OCI-LY7 (cell line): Measurements from ENCODE around the gene SLBP. TPM values are rescaled to one million over a fixed set of nuclear protein-coding genes. Genes with fewer than 3 reads are reported as not detected.

Experiments used
- BruUV-seq: library from RNA; stranded (reverse); fragments of 400-500 nt; replicated peaks from 2 replicates; lab custom pipeline; 2021; lab: Mats Ljungman, UMichigan
- CTCF ChIA-PET: fragments of 300-600 bp; sonication (Branson Sonifier 250); formaldehyde crosslinking; loops from one replicate; lab custom pipeline; 2022; ENCODE audit warnings: antibody characterized with exemption; ENCODE audit not compliant: unreplicated experiment; lab: Charles Lee
- POLR2A ChIA-PET: fragments of 300-600 bp; sonication (Branson Sonifier 250); formaldehyde crosslinking; loops from one replicate; lab custom pipeline; 2022; ENCODE audit warnings: antibody characterized with exemption; lab: Charles Lee
- DNase-seq: peaks from one replicate; pipeline ENCODE4 v3.0.0-alpha.2; 2015; ENCODE audit warnings: low spot score
- H2AFZ ChIP-seq: fragments of 200-600 bp; sonication (generic), shearing (Covaris generic); 2 replicates; pipeline ENCODE4 v1.6.1; 2014; ENCODE audit warnings: mild to moderate bottlenecking, antibody characterized with exemption, low read length, moderate library complexity
- H3K27ac ChIP-seq: fragments of 200-600 bp; sonication (generic); 2 replicates; pipeline ENCODE4 v1.5.1; 2014; ENCODE audit warnings: mixed run types, low read depth, mild to moderate bottlenecking, moderate library complexity, low read length, inconsistent platforms; ENCODE audit not compliant: poor library complexity, severe bottlenecking
- H3K36me3 ChIP-seq: fragments of 200-600 bp; sonication (generic); 2 replicates; pipeline ENCODE4 v1.6.1; 2014; ENCODE audit warnings: mild to moderate bottlenecking, antibody characterized with exemption, low read length, moderate library complexity, mixed read lengths; ENCODE audit not compliant: insufficient read depth
- H3K4me1 ChIP-seq: fragments of 200-600 bp; sonication (generic); 2 replicates; pipeline ENCODE4 v1.5.1; 2014; ENCODE audit warnings: mild to moderate bottlenecking, low read length; ENCODE audit not compliant: insufficient read depth, poor library complexity, severe bottlenecking
- H3K4me2 ChIP-seq: fragments of 200-600 bp; sonication (generic); 2 replicates; pipeline ENCODE4 v1.6.1; 2014; ENCODE audit warnings: mild to moderate bottlenecking, low read length
- H3K4me3 ChIP-seq: fragments of 200-600 bp; sonication (generic); 2 replicates; pipeline ENCODE4 v1.5.1; 2014; ENCODE audit warnings: mild to moderate bottlenecking, low read depth, low read length; ENCODE audit not compliant: poor library complexity, severe bottlenecking
- H3K79me2 ChIP-seq: fragments of 200-600 bp; sonication (generic); 2 replicates; pipeline ENCODE4 v1.6.1; 2016; ENCODE audit warnings: low read depth, mild to moderate bottlenecking, low read length, moderate library complexity, mixed read lengths; ENCODE audit not compliant: insufficient read depth
- H3K9me2 ChIP-seq: fragments of 200-600 bp; sonication (generic); 2 replicates; pipeline ENCODE4 v1.6.1; 2016; ENCODE audit warnings: mild to moderate bottlenecking, low read length, mixed read lengths; ENCODE audit not compliant: insufficient read depth
- H3K9me3 ChIP-seq: fragments of 200-600 bp; sonication (generic); 2 replicates; pipeline ENCODE4 v1.6.1; 2014; ENCODE audit warnings: mild to moderate bottlenecking, mixed run types, low read length, mixed read lengths
- H4K20me1 ChIP-seq: fragments of 200-600 bp; sonication (generic); 2 replicates; pipeline ENCODE4 v1.6.1; 2014; ENCODE audit warnings: mild to moderate bottlenecking, antibody characterized with exemption, low read length, moderate library complexity, mixed read lengths; ENCODE audit not compliant: insufficient read depth
- EZH2phosphoT487 ChIP-seq: fragments of 200-600 bp; sonication (generic); IDR thresholded peaks from 2 replicates; pipeline ENCODE4 v1.6.1; 2018; ENCODE audit warnings: low read depth, borderline replicate concordance, mild to moderate bottlenecking, mixed run types, antibody characterized with exemption, low read length, moderate library complexity, mixed read lengths
- intact Hi-C: fragments of 100-400 bp; cut with micrococcal nuclease; formaldehyde crosslinking; loops from one replicate; pipeline ENCODE4 v1.10.0; 2022; ENCODE audit not compliant: unreplicated experiment
- total RNA-seq, 2 experiments: library from RNA; depleted of rRNA in 1 of 2; stranded (reverse); fragments of >200 nt in 1 of 2; shearing (Covaris generic) in 1 of 2; gene quantifications; 2 replicates each; pipeline ENCODE4 v1.2.3, GENCODE V29; 2014 to 2022
- TF ChIP-seq, protein P1 (sequence below): fragments of 200-600 bp; sonication (generic); conservative IDR thresholded peaks from 2 replicates; pipeline ENCODE4 v1.5.1; 2014; ENCODE audit warnings: mild to moderate bottlenecking, antibody characterized with exemption, low read length, moderate library complexity, mixed read lengths

The SLBP gene
- total RNA-seq, 2 experiments from 2014 or later: 159 to 196 TPM

DNA sequence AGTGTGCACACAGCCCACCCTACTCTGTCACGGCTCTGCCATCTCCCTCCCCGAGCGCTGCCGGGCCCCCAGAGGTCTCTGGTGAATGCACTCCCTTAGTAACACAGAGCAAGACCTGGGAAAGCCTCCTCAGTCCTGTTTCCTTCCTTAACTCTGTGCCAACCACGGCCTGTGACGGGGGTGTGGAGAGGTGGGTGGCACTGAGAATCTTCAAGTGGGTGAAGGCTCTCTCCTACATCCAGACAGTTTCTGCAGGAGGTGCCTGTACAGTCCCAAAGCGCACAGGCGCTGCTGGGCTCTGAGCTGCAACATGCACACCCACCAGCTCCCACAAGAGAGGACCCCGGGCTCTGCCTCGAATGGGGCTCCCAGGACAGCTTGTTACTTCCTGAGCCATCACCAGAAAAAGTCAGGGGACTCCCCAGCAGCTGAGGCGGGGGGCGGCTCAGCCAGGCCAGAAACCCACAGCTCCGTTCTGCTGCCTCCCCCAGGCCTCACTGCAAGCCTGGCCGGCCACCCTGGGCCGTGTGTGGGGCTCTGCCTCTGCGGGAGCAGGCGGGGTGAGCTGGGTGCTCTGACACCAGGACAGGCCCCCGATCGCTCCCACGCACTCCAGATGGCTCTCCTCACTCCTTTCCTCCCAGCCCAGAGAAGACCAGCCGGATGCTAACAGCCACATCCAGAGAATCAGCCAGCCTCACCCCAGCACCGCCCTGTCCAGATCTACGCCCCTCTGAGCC lies 57.7 kb downstream of the SLBP start:
- DNase-seq: no peak
- H3K9me3 ChIP-seq: no peaks in the 10 kb centered on the region
- no peaks in the 10 kb centered on the region for H3K9me2 ChIP-seq
- no peak overlapping the region for H3K27ac ChIP-seq
- H3K4me2 ChIP-seq: no peak overlapping the region
- H3K36me3 ChIP-seq: no peaks in the 10 kb centered on the region
- H3K79me2 ChIP-seq: no peaks in the 10 kb centered on the region
- POLR2A ChIA-PET: no interaction called here
- CTCF ChIA-PET: no interaction called here
- H2AFZ ChIP-seq: no peak overlapping the region
- H3K4me3 ChIP-seq: no peak overlapping the region
- no peaks in the 10 kb centered on the region for H4K20me1 ChIP-seq
- TF ChIP-seq, protein P1, sequence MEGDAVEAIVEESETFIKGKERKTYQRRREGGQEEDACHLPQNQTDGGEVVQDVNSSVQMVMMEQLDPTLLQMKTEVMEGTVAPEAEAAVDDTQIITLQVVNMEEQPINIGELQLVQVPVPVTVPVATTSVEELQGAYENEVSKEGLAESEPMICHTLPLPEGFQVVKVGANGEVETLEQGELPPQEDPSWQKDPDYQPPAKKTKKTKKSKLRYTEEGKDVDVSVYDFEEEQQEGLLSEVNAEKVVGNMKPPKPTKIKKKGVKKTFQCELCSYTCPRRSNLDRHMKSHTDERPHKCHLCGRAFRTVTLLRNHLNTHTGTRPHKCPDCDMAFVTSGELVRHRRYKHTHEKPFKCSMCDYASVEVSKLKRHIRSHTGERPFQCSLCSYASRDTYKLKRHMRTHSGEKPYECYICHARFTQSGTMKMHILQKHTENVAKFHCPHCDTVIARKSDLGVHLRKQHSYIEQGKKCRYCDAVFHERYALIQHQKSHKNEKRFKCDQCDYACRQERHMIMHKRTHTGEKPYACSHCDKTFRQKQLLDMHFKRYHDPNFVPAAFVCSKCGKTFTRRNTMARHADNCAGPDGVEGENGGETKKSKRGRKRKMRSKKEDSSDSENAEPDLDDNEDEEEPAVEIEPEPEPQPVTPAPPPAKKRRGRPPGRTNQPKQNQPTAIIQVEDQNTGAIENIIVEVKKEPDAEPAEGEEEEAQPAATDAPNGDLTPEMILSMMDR: no peak
- TF ChIP-seq EZH2phosphoT487: no peak
- H3K4me1 ChIP-seq: no peaks in the 10 kb centered on the region
- BruUV-seq: no TSS peak
- intact Hi-C loops: no loop called here

DNA sequence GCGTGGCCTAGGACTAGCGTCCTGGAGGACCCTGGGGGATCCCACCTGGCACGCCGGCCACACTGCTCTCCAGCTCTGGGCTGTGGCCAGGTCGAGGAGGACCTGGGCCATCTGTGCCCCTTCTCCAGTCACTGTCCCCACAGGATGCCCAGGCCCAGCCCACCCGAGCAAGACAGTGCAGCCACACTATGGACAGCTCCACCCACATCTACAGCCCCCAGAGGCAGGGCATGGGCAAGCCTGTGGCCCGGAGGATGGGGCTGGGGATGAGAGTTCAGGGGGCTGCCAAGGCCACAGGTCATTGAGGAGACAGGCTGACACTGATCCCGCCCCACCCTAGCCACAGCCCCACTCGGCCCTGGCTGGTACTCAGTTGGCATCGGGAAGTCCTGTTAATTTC lies 58.3 kb downstream of the SLBP start:
- H3K27ac ChIP-seq: no peak overlapping the region
- CTCF ChIA-PET: no interaction called here
- H2AFZ ChIP-seq: no peak overlapping the region
- H4K20me1 ChIP-seq: no peaks in the 10 kb centered on the region
- TF ChIP-seq, protein P1: no peak
- no peak for TF ChIP-seq EZH2phosphoT487
- no peaks in the 10 kb centered on the region for H3K79me2 ChIP-seq
- H3K4me3 ChIP-seq: no peak overlapping the region
- no peaks in the 10 kb centered on the region for H3K4me1 ChIP-seq
- no peaks in the 10 kb centered on the region for H3K36me3 ChIP-seq
- H3K9me2 ChIP-seq: no peaks in the 10 kb centered on the region
- POLR2A ChIA-PET: no interaction called here
- no peak for DNase-seq
- no peaks in the 10 kb centered on the region for H3K9me3 ChIP-seq
- H3K4me2 ChIP-seq: no peak overlapping the region
- intact Hi-C loops: no loop called here
- no TSS peak for BruUV-seq

DNA sequence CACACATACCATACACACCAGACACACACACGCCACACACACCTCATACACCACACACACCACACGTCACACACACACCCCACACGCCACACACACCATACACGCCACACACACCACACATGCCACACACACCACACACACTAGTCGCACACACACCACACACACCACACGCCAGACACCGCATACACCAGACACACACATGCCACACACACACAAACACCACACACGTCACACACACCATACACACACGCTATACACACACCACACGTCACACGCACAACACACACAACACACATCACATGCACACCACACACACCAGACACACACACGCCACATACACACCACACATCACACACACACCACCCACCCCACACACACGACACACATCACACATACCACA lies 60.0 kb downstream of the SLBP start:
- intact Hi-C loops: no loop called here
- Histone ChIP-seq H3K4me3 (no peak overlapping the region), H2AFZ (no peak overlapping the region), H4K20me1 (no peaks in the 10 kb centered on the region), H3K9me2 (no peaks in the 10 kb centered on the region), H3K27ac (no peak overlapping the region), H3K4me1 (no peaks in the 10 kb centered on the region), H3K4me2 (no peak overlapping the region), H3K9me3 (no peaks in the 10 kb centered on the region), H3K79me2 (no peaks in the 10 kb centered on the region), H3K36me3 (no peaks in the 10 kb centered on the region)
- POLR2A ChIA-PET: no interaction called here
- no peak for DNase-seq
- no TSS peak for BruUV-seq
- CTCF ChIA-PET: no interaction called here
- no peak for TF ChIP-seq EZH2phosphoT487
- TF ChIP-seq, protein P1: no peak
